PC-3 (cell line): ENCODE data around the gene CLMP. TPM values are rescaled to one million over a fixed set of nuclear protein-coding genes. Genes with fewer than 3 reads are reported as not detected.
"Not testable (repeated sequence)": the region's sequence is repeated elsewhere in the genome, so short reads cannot be mapped to it uniquely, and the experiment has no call there.

ENCODE experiments used
- ATAC-seq: fragments of 200-7000 bp; cut with Tn5 transposase; 2 replicates; pipeline ENCODE4 v1.9.1; 2020; ENCODE audit warnings: mild to moderate bottlenecking, moderate library complexity
- BruUV-seq: library from RNA; stranded (reverse); fragments of 400-500 nt; replicated peaks from 2 replicates; lab custom pipeline; 2021; lab: Mats Ljungman, UMichigan
- CTCF ChIA-PET: fragments of 300-600 bp; sonication (Branson Sonifier 250); formaldehyde crosslinking; loops from one replicate; lab custom pipeline; 2022; ENCODE audit warnings: antibody characterized with exemption; lab: Charles Lee
- POLR2A ChIA-PET: fragments of 300-600 bp; sonication (Branson Sonifier 250); formaldehyde crosslinking; loops from one replicate; lab custom pipeline; 2022; ENCODE audit warnings: antibody characterized with exemption; ENCODE audit not compliant: unreplicated experiment; lab: Charles Lee
- DNase-seq: peaks from one replicate; pipeline ENCODE4 v3.0.0-alpha.2; 2015
- H2AFZ ChIP-seq: fragments of 300-600 bp; sonication (generic); 2 replicates; pipeline ENCODE4 v1.6.0; 2016; ENCODE audit warnings: antibody characterized with exemption, low read length
- H3F3A ChIP-seq: fragments of 300-600 bp; sonication (generic); one replicate; pipeline ENCODE4 v1.6.0; 2017; ENCODE audit warnings: antibody characterized with exemption, low read length, control low read depth, mild to moderate bottlenecking; ENCODE audit not compliant: unreplicated experiment
- H3K27ac ChIP-seq: fragments of 300-600 bp; sonication (generic); 2 replicates; pipeline ENCODE4 v1.5.1; 2016; ENCODE audit warnings: mild to moderate bottlenecking, low read length
- H3K27me3 ChIP-seq: fragments of 300-600 bp; sonication (generic); 2 replicates; pipeline ENCODE4 v1.6.1; 2016; ENCODE audit warnings: low read length, mixed read lengths
- H3K36me3 ChIP-seq: fragments of 300-600 bp; sonication (generic); 2 replicates; pipeline ENCODE4 v1.6.1; 2016; ENCODE audit warnings: low read depth, mixed run types, low read length, mixed read lengths
- H3K4me1 ChIP-seq: fragments of 300-600 bp; sonication (generic); 2 replicates; pipeline ENCODE4 v1.5.1; 2016; ENCODE audit warnings: low read length; ENCODE audit not compliant: insufficient read depth
- H3K4me2 ChIP-seq: fragments of 300-600 bp; sonication (generic); 2 replicates; pipeline ENCODE4 v1.6.0; 2016; ENCODE audit warnings: low read length
- H3K4me3 ChIP-seq: fragments of 300-600 bp; sonication (generic); 2 replicates; pipeline ENCODE4 v1.5.1; 2016; ENCODE audit warnings: mild to moderate bottlenecking, low read length, mixed read lengths
- H3K79me2 ChIP-seq: fragments of 300-600 bp; sonication (generic); 2 replicates; pipeline ENCODE4 v1.6.1; 2017; ENCODE audit warnings: low read length, mixed read lengths
- H3K9ac ChIP-seq: fragments of 300-600 bp; sonication (generic); 2 replicates; pipeline ENCODE4 v1.6.0; 2016; ENCODE audit warnings: mild to moderate bottlenecking, low read length
- H3K9me2 ChIP-seq: fragments of 300-600 bp; sonication (generic); replicated peaks from 2 replicates; pipeline ENCODE4 v1.6.1; 2016; ENCODE audit warnings: mixed run types, low read length, mixed read lengths
- H3K9me3 ChIP-seq: fragments of 300-600 bp; sonication (generic); 2 replicates; pipeline ENCODE4 v1.6.1; 2016; ENCODE audit warnings: low read length, mixed read lengths
- H4K20me1 ChIP-seq: fragments of 300-600 bp; sonication (generic); 2 replicates; pipeline ENCODE4 v1.6.1; 2016; ENCODE audit warnings: low read length, mixed read lengths
- EZH2 ChIP-seq: fragments of 300-600 bp; sonication (generic); IDR thresholded peaks from one replicate; pipeline ENCODE4 v1.6.1; 2017; ENCODE audit warnings: antibody characterized with exemption, mild to moderate bottlenecking, low read length; ENCODE audit not compliant: unreplicated experiment
- EZH2phosphoT487 ChIP-seq: fragments of 300-600 bp; sonication (generic); IDR thresholded peaks from 2 replicates; pipeline ENCODE4 v1.6.1; 2018; ENCODE audit warnings: mild to moderate bottlenecking, antibody characterized with exemption, low read length, borderline replicate concordance
- intact Hi-C: fragments of 100-400 bp; cut with micrococcal nuclease; formaldehyde crosslinking; loops from 2 replicates; pipeline ENCODE4 v1.9.0; 2023
- total RNA-seq: library from RNA; depleted of rRNA; stranded (reverse); fragments of >200 nt; gene quantifications from 2 replicates; pipeline ENCODE4 v1.2.3, GENCODE V29; 2014
- TF ChIP-seq, protein P1 (sequence below): fragments of 300-600 bp; sonication (generic); conservative IDR thresholded peaks from 2 replicates; pipeline ENCODE4 v1.5.1; 2017; ENCODE audit warnings: antibody characterized with exemption, low read depth, mild to moderate bottlenecking, low read length

The CLMP gene
- total RNA-seq, 1 experiment from 2014 or later: 30.4 TPM

DNA sequence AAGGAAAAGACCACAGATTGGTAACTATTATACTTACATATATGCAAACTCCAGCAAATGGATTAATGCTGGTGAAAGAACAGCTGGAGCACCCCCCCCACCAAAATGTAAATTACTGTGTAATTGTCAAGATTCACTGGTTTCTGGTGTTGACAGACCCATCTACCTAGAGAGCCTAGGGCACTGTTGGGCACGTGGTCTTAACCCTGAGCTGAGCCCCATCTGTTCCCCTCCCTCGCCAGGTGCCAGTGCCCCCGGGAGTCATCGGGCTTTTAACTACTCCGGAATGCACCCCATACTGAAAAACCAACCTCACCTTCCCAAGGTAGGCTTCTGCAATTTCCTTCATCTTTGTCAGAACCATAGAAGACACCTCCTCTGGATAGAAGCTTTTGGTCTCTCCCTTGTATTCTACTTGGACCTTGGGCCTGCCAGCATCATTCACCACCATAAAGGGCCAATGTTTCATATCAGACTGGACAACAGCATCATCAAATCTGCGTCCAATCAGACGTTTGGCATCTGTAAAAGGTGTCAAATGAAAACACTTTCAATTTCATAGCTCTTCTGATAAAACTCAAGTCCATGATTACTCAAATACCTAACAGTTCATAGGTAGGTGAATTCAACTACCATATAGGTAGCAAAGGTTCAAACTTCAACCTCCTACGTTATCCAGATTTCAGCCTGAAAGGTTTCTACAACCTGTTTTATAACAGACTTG lies 134.6 kb downstream of the CLMP start:
- peak overlapping the region; percentile 95 for H3K4me3 ChIP-seq
- intact Hi-C loops: no loop called here
- no peaks in the 10 kb centered on the region for H3K27me3 ChIP-seq
- H3K9me3 ChIP-seq: no peaks in the 10 kb centered on the region
- TF ChIP-seq, protein P1, sequence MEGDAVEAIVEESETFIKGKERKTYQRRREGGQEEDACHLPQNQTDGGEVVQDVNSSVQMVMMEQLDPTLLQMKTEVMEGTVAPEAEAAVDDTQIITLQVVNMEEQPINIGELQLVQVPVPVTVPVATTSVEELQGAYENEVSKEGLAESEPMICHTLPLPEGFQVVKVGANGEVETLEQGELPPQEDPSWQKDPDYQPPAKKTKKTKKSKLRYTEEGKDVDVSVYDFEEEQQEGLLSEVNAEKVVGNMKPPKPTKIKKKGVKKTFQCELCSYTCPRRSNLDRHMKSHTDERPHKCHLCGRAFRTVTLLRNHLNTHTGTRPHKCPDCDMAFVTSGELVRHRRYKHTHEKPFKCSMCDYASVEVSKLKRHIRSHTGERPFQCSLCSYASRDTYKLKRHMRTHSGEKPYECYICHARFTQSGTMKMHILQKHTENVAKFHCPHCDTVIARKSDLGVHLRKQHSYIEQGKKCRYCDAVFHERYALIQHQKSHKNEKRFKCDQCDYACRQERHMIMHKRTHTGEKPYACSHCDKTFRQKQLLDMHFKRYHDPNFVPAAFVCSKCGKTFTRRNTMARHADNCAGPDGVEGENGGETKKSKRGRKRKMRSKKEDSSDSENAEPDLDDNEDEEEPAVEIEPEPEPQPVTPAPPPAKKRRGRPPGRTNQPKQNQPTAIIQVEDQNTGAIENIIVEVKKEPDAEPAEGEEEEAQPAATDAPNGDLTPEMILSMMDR: no peak
- TF ChIP-seq EZH2 (no peak), EZH2phosphoT487 (no peak)
- H3F3A ChIP-seq: peaks cover 62% of the 10 kb centered on the region
- peaks cover 43% of the 10 kb centered on the region for H3K4me1 ChIP-seq
- ChIA-PET POLR2A (no interaction called here), CTCF (interaction anchor here (0.6 kb wide), 1 partner anchor 43 kb away, joined by 3 read pairs; no protein-coding TSS in a partner anchor)
- no peak overlapping the region for H2AFZ ChIP-seq
- ATAC-seq (no peak), DNase-seq (no peak)
- no peaks in the 10 kb centered on the region for H3K9me2 ChIP-seq
- H3K79me2 ChIP-seq: peaks cover 84% of the 10 kb centered on the region
- BruUV-seq: no TSS peak
- H3K4me2 ChIP-seq: peak overlapping the region; percentile 85
- H3K9ac ChIP-seq: peak overlapping the region; percentile 99
- H3K36me3 ChIP-seq: peaks cover 64% of the 10 kb centered on the region
- H4K20me1 ChIP-seq: peaks cover 64% of the 10 kb centered on the region
- peak overlapping the region; percentile 94; the same call in 1 of the 2 replicates for H3K27ac ChIP-seq

DNA sequence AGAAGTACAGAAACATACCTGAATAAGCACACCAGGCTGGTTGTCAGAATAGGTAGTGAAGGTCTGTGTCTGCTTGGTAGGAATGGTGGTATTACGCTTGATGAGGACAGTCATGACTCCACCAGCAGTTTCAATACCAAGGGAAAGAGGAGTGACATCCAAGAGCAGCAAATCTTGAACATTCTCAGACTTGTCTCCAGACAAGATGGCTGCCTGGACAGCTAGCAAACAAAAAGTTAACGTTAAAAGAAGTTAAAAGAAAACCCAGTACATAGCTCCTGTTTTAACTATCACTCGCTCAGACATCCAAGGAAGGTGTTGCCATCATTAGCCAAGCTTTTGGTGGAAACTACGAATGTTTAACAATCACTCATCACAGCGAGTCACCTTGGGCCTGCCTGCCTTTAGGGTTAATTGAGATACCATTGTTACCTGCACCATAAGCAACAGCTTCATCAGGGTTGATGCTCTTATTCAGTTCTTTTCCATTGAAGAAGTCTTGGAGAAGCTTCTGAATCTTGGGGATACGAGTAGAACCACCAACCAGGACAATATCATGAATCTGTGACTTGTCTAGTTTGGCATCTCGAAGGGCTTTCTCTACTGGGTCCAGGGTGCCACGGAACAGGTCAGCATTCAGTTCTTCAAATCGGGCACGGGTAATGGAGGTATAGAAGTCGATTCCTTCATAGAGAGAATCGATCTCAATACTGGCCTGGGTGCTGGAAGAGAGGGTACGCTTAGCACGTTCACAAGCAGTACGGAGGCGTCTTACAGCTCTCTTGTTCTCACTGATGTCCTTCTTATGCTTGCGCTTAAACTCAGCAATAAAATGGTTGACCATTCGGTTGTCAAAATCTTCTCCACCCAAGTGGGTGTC lies 135.8 kb downstream of the CLMP start:
- H3K9me3 ChIP-seq, H3K27ac ChIP-seq, DNase-seq, ATAC-seq, H2AFZ ChIP-seq, H3K9me2 ChIP-seq, BruUV-seq, H3K27me3 ChIP-seq, CTCF ChIA-PET: not testable (repeated sequence)
- peaks cover 73% of the 10 kb centered on the region for H3F3A ChIP-seq
- intact Hi-C loops: loop anchor here (10.0 kb wide), 1 partner anchor 194 kb away; no protein-coding TSS in a partner anchor
- peaks cover 69% of the 10 kb centered on the region for H3K36me3 ChIP-seq
- peaks cover 75% of the 10 kb centered on the region for H4K20me1 ChIP-seq
- peaks cover 37% of the 10 kb centered on the region for H3K4me1 ChIP-seq
- POLR2A ChIA-PET: interaction anchor here (0.6 to 0.7 kb wide), 2 partner anchors 47 to 182 kb away, joined by 3 to 12 read pairs; no protein-coding TSS in a partner anchor
- H3K4me3 ChIP-seq: peak overlapping the region; percentile 95
- H3K79me2 ChIP-seq: peaks cover 73% of the 10 kb centered on the region
- peak overlapping the region; percentile 85 for H3K4me2 ChIP-seq
- peak overlapping the region; percentile 99 for H3K9ac ChIP-seq

DNA sequence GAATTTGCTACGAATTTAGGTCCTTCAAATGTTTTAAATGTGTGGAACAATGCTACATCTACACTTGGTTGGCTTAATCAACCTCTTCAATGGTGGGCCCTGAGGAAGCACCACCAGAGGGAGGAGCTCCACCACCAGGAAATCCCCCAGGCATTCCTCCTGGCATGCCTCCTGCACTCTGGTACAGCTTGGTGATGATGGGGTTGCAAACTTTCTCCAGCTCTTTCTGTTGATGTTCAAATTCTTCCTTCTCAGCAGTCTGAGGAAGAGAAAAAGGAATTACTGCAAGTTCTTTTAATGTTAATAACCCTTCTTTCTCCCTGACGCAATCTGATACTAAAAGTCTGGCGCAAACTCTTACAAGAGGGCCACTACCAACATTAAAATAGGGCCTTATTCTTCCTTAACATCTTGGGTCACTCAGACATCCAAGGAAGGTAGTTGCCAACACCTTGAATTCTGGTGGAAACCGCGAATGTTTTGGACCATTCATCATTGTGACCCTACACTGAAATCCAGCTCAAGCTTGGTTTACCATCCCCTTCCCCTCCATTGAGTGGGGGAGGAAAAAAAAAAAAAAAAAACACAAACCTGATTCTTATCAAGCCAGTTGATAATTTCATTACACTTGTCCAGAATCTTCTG lies 137.3 kb downstream of the CLMP start:
- Histone ChIP-seq H3K9ac (no peak overlapping the region), H3K27ac (no peak overlapping the region), H3K4me2 (peak overlapping the region; percentile 85), H4K20me1 (peaks cover 83% of the 10 kb centered on the region), H3K4me3 (peak overlapping the region; percentile 95), H3F3A (peaks cover 86% of the 10 kb centered on the region), H2AFZ (no peak overlapping the region), H3K79me2 (peaks cover 58% of the 10 kb centered on the region), H3K27me3 (no peaks in the 10 kb centered on the region), H3K9me3 (no peaks in the 10 kb centered on the region), H3K4me1 (peaks cover 25% of the 10 kb centered on the region), H3K36me3 (peaks cover 78% of the 10 kb centered on the region), H3K9me2 (no peaks in the 10 kb centered on the region)
- intact Hi-C loops: loop anchor here (10.0 kb wide), 1 partner anchor 193 kb away; no protein-coding TSS in a partner anchor
- BruUV-seq: no TSS peak
- TF ChIP-seq, protein P1: no peak
- TF ChIP-seq EZH2 (no peak), EZH2phosphoT487 (no peak)
- ATAC-seq: no peak
- POLR2A ChIA-PET: interaction anchor here (0.7 kb wide), 1 partner anchor 254 kb away, joined by 15 read pairs; no protein-coding TSS in a partner anchor
- CTCF ChIA-PET: no interaction called here
- no peak for DNase-seq
